Stimulated activated naive CD8-positive, alpha-beta T cell treated with anti-CD3 and anti-CD28 coated beads, Interleukin-15, amount 100 ng/mL, for 72 hours (primary cell): ENCODE measurements around the gene RC3H2.

ENCODE experiments used
- ATAC-seq: fragments of 150-1000 bp; cut with Tn5 transposase; 2 replicates; pipeline ENCODE4 v1.10.0; 2021; ENCODE audit warnings: mild to moderate bottlenecking, moderate library complexity
- DNase-seq, 2 donors: peaks; one replicate each; pipeline ENCODE4 v3.0.0; 2021 to 2022
- H3K27ac Mint-ChIP-seq, 2 donors: one replicate each; pipeline ENCODE4 v1.8.0; 2022; ENCODE audit warnings: mild to moderate bottlenecking in 2 of 2, mixed read lengths in 2 of 2, moderate library complexity in 2 of 2
- H3K27me3 Mint-ChIP-seq: one replicate; pipeline ENCODE4 v1.8.0; 2022; ENCODE audit warnings: mixed read lengths
- H3K4me1 Mint-ChIP-seq: one replicate; pipeline ENCODE4 v1.8.0; 2022; ENCODE audit warnings: mild to moderate bottlenecking, mixed read lengths
- H3K4me3 Mint-ChIP-seq, 2 donors: one replicate each; pipeline ENCODE4 v1.8.0; 2022; ENCODE audit warnings: mild to moderate bottlenecking in 2 of 2, mixed read lengths in 2 of 2, moderate library complexity in 1 of 2
- H3K9me3 Mint-ChIP-seq, 2 donors: one replicate each; pipeline ENCODE4 v1.8.0; 2022; ENCODE audit warnings: mixed read lengths in 2 of 2

The RC3H2 gene, protein sequence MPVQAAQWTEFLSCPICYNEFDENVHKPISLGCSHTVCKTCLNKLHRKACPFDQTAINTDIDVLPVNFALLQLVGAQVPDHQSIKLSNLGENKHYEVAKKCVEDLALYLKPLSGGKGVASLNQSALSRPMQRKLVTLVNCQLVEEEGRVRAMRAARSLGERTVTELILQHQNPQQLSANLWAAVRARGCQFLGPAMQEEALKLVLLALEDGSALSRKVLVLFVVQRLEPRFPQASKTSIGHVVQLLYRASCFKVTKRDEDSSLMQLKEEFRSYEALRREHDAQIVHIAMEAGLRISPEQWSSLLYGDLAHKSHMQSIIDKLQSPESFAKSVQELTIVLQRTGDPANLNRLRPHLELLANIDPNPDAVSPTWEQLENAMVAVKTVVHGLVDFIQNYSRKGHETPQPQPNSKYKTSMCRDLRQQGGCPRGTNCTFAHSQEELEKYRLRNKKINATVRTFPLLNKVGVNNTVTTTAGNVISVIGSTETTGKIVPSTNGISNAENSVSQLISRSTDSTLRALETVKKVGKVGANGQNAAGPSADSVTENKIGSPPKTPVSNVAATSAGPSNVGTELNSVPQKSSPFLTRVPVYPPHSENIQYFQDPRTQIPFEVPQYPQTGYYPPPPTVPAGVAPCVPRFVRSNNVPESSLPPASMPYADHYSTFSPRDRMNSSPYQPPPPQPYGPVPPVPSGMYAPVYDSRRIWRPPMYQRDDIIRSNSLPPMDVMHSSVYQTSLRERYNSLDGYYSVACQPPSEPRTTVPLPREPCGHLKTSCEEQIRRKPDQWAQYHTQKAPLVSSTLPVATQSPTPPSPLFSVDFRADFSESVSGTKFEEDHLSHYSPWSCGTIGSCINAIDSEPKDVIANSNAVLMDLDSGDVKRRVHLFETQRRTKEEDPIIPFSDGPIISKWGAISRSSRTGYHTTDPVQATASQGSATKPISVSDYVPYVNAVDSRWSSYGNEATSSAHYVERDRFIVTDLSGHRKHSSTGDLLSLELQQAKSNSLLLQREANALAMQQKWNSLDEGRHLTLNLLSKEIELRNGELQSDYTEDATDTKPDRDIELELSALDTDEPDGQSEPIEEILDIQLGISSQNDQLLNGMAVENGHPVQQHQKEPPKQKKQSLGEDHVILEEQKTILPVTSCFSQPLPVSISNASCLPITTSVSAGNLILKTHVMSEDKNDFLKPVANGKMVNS

DNA sequence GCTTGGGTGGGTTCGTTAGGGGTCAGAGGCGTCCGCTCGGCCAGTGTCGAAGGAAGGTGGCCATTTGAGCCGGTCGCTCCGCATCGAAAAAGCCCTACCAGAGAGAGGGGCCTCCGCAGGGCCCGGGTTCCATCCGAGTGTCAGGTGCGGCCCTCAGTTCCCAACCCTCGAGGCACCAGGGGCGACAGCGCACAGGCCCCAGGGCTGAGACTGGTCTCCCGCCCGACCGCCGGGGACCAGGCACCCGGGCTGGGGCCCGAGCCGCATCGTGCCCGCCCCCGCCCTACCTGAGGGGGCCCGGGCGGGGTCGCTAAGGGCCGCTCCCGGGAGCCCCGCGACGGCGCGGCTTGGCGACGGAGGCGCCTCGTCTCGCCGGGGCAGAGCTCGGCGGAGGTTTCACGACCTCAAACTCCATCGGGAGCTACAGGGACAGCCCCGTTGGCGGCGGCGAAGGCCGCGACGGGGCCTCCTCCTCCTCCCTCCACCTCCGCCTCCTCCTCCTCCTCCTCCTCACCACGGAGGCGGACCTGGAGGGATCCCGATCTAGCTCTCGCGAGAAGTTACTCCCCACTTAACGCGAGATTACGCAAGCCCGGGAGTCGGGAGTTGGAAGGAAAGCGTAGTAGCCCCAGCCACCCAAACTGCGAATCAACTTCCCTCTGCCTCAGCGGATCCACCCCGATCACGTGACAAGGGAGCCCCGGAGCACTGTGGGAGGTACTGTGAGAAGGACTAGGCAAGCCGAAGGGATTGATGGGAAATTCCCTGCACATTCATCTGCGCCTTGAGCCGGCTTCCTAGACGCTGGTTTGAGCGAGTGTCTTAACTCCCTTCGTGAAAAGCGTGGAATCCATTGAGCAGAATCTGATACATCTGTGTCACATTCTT lies at the start of gene RC3H2:
RC3H2 (minus strand) TSS at position 537 of the 888 bp plus-strand sequence. CDS start 7,850 bp downstream, outside the sequence.
- Mint-ChIP-seq H3K9me3 (no peaks in the 10 kb centered on the region), H3K4me3 (peak within 1 kb of the TSS; percentile 93 to 96), H3K4me1 (peaks cover 11% of the 10 kb centered on the region), H3K27me3 (no peaks in the 10 kb centered on the region), H3K27ac (peak within 1 kb of the TSS; percentile 98 to 99)
- peak; percentile 94 for ATAC-seq
- DNase-seq: peak; percentile 95 to 99

GRCh38 chr9:122954253-122954691 lies 49.1 kb upstream of the RC3H2 start:
- Mint-ChIP-seq H3K27me3 (no peaks in the 10 kb centered on the region), H3K27ac (no peak overlapping the region), H3K4me3 (no peak overlapping the region), H3K4me1 (peaks cover 15% of the 10 kb centered on the region), H3K9me3 (no peaks in the 10 kb centered on the region)
- ATAC-seq (no peak), DNase-seq (no peak)

- ATAC-seq (no peak), DNase-seq (no peak)
- Mint-ChIP-seq H3K27me3 (no peaks in the 10 kb centered on the region), H3K4me1 (peaks cover 37% of the 10 kb centered on the region), H3K27ac (no peak overlapping the region), H3K9me3 (no peaks in the 10 kb centered on the region), H3K4me3 (no peak overlapping the region)
Observed at GRCh38 chr9:122951056-122951455, 45.9 kb upstream of the RC3H2 start.

- H3K4me3 Mint-ChIP-seq: no peak overlapping the region
- H3K27ac Mint-ChIP-seq: no peak overlapping the region
- H3K27me3 Mint-ChIP-seq: no peaks in the 10 kb centered on the region
- no peak for ATAC-seq
- DNase-seq: no peak
- peaks cover 45% of the 10 kb centered on the region for H3K4me1 Mint-ChIP-seq
- H3K9me3 Mint-ChIP-seq: no peaks in the 10 kb centered on the region
Observed at GRCh38 chr9:122950263-122950662, 45.1 kb upstream of the RC3H2 start.

DNA sequence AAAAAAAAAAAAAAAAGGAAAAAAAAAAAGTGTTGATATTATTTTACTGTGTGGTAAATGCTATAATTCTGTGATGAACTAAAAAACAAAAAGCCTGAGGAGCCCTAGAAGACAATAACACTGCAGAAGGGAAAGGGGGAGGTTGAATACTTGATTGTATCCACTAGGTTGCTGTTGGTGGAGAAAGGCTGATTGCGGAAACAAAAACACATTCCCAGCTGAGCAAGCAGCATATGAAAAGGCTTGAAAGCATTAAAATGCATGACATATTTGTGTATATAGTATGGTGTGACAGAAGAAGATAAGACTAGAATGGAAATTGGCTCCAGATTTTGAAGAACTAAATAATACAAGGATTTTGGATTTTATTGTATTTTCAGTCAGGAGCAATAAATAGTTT lies 44.5 kb upstream of the RC3H2 start:
- no peak for DNase-seq
- no peak overlapping the region for H3K4me3 Mint-ChIP-seq
- H3K27me3 Mint-ChIP-seq: no peaks in the 10 kb centered on the region
- H3K27ac Mint-ChIP-seq: peak overlapping the region in 1 of 2 donors; percentile 7
- ATAC-seq: no peak
- no peaks in the 10 kb centered on the region for H3K9me3 Mint-ChIP-seq
- peaks cover 48% of the 10 kb centered on the region for H3K4me1 Mint-ChIP-seq

DNA sequence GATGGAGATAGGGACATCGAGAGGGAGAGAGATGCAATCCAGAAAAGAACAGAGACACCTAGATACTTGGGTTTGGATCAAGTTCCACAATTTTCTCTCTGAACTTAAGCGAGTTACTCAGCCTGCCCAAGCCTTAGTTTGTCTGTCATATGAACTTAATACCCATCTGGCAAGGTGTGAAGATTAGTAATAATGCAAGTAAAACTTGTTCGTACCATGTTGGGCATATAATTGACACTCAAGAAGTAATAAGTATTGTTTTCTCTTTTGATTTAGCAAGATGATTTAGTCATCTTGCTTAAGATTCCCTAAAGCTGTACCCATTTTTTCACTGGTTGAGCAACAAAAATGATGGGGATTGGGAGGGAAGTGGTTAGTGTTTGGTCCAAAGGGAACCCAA lies 43.2 kb upstream of the RC3H2 start:
- peak; percentile 92 for ATAC-seq
- H3K27me3 Mint-ChIP-seq: no peaks in the 10 kb centered on the region

GRCh38 chr9:122946461-122947005 lies 41.4 kb upstream of the RC3H2 start:
- Mint-ChIP-seq H3K9me3 (no peaks in the 10 kb centered on the region), H3K27ac (no peak overlapping the region), H3K4me1 (peaks cover 51% of the 10 kb centered on the region), H3K4me3 (no peak overlapping the region), H3K27me3 (no peaks in the 10 kb centered on the region)
- DNase-seq (no peak), ATAC-seq (no peak)

More for the DNA sequence above, 43.2 kb upstream of the RC3H2 start:
- Mint-ChIP-seq H3K4me3 (peak overlapping the region; percentile 2 to 49), H3K9me3 (no peaks in the 10 kb centered on the region), H3K27ac (no peak overlapping the region), H3K4me1 (peaks cover 41% of the 10 kb centered on the region)
- no peak for DNase-seq

- peaks cover 58% of the 10 kb centered on the region for H3K4me1 Mint-ChIP-seq
- DNase-seq (no peak), ATAC-seq (no peak)
- H3K9me3 Mint-ChIP-seq: no peaks in the 10 kb centered on the region
- H3K4me3 Mint-ChIP-seq: peak overlapping the region; percentile 20 to 44
- no peaks in the 10 kb centered on the region for H3K27me3 Mint-ChIP-seq
- peak overlapping the region; percentile 77 to 91 for H3K27ac Mint-ChIP-seq
Observed at GRCh38 chr9:122944960-122945888, 40.1 kb upstream of the RC3H2 start.

GRCh38 chr9:122941582-122942234 lies 36.5 kb upstream of the RC3H2 start:
- no peak for DNase-seq
- Mint-ChIP-seq H3K4me3 (peak overlapping the region; percentile 94 to 98), H3K9me3 (no peaks in the 10 kb centered on the region), H3K27me3 (no peaks in the 10 kb centered on the region), H3K27ac (peak overlapping the region; percentile 92 to 96), H3K4me1 (peaks cover 33% of the 10 kb centered on the region)
- no peak for ATAC-seq

DNA sequence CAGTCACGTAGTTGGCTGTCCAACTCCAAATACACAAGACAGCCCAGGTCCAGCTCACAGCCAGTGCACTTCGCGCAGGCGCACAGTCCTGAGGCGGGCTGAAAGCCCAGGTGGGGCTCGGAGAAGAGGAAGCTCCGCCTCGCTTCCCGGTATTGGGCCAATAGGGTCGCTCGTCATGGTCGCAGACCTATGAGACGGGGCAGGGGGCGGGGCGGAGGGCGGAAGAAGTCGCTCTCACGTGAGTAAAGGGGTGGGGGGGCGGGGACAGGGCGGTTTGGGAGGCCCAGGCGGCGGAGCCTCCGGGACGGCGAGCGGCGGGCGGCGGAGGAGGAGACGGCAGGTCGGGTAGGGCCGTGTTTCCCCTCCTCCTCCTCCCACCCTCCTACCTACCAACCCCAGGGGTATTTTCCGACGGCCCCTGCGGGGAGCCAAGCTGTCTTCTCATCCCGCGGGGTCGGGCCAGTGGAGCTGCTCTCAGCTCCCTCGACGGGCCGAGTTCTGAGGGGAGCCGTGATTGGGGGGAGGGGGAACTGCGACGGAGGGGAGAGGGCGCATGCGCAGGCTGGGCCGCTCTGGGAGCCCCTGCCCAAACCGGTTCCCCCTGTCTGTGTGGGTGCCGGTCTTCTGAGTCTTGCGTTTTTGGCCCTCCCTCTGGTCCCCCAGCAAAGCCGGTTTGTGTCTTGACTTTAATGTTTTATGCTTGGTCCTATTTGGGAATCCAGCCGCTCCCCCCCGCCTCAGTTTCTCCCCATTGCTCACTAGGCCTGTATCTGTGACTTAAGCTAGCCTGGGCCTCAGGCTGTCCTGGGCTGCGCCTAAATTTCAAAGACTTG lies 35.8 kb upstream of the RC3H2 start, which contains the start of gene RABGAP1:
RABGAP1 (plus strand) TSS at position 272 of the 833 bp plus-strand sequence. CDS start 16,040 bp downstream, outside the sequence.
- Mint-ChIP-seq H3K4me3 (peak within 1 kb of the TSS; percentile 94 to 98), H3K27me3 (no peaks in the 10 kb centered on the region), H3K9me3 (no peaks in the 10 kb centered on the region), H3K4me1 (peaks cover 32% of the 10 kb centered on the region), H3K27ac (peak within 1 kb of the TSS; percentile 92 to 96)
- ATAC-seq (peak; percentile 98), DNase-seq (peak; percentile 94 to 97)

DNA sequence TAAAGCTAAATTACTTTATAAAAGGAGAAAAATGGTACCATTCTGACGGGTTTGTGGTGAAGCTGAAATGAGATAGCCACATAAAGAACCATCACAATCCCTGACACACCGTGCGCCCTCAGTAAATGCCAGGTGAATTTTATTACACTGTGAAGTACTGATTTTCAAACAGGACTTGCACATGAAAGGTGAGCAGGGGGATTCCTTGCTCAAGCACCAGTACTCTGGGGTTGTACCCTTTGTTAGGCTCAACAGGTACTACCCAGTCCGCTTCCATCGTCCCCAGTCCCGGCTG lies 35.2 kb upstream of the RC3H2 start:
- Mint-ChIP-seq H3K4me1 (peaks cover 27% of the 10 kb centered on the region), H3K9me3 (no peaks in the 10 kb centered on the region), H3K4me3 (peak overlapping the region; percentile 94 to 98), H3K27ac (peak overlapping the region; percentile 52 to 88), H3K27me3 (no peaks in the 10 kb centered on the region)
- ATAC-seq (peak; percentile 16), DNase-seq (no peak)

GRCh38 chr9:122939601-122940000 lies 34.4 kb upstream of the RC3H2 start:
- no peaks in the 10 kb centered on the region for H3K9me3 Mint-ChIP-seq
- DNase-seq (no peak), ATAC-seq (no peak)
- H3K4me3 Mint-ChIP-seq: peak overlapping the region; percentile 10 to 48
- peaks cover 23% of the 10 kb centered on the region for H3K4me1 Mint-ChIP-seq
- no peaks in the 10 kb centered on the region for H3K27me3 Mint-ChIP-seq
- no peak overlapping the region for H3K27ac Mint-ChIP-seq
